ENCODE results near the gene PLEKHG4B. TPM values are rescaled to one million over a fixed set of nuclear protein-coding genes. Genes with fewer than 3 reads are reported as not detected.

PLEKHG4B gene
- polyA plus RNA-seq, 1 donor (not counting 4 experiments of a cell fraction or from before 2014, with no cell fraction given), result not detected

GRCh38 chr5:195401-196160, 103.6 kb downstream of the PLEKHG4B start:
- no peaks in the 10 kb centered on the region for H3K36me3 ChIP-seq (ENCODE audit: control insufficient read depth in 2 of 2, extremely low read depth in 1 of 2, insufficient read depth in 2 of 2, low read length in 2 of 2)
- no peak overlapping the region for H3K9ac ChIP-seq (ENCODE audit: control insufficient read depth, extremely low read depth, insufficient read depth, low read length)
- peaks cover 26% of the 10 kb centered on the region for H3K27me3 ChIP-seq (ENCODE audit: control insufficient read depth, extremely low read depth, insufficient read depth, low read length)
- no peak overlapping the region for H3K27ac ChIP-seq (ENCODE audit: control insufficient read depth, insufficient read depth, low read length)
- FAIRE-seq (no peak), DNase-seq (ENCODE audit: low read depth, low spot score) (no peak)
- no peaks in the 10 kb centered on the region for H3K79me2 ChIP-seq (ENCODE audit: control insufficient read depth, insufficient read depth, low read length)
- no peaks in the 10 kb centered on the region for H3K4me1 ChIP-seq (ENCODE audit: control insufficient read depth, extremely low read depth, insufficient read depth, low read length)
- no peaks in the 10 kb centered on the region for H3K9me1 ChIP-seq (ENCODE audit: control insufficient read depth, extremely low read depth, insufficient read depth, low read length)
- no peaks in the 10 kb centered on the region for H3K9me3 ChIP-seq (ENCODE audit: control insufficient read depth, low read depth, low read length)
- TF ChIP-seq, protein P1, sequence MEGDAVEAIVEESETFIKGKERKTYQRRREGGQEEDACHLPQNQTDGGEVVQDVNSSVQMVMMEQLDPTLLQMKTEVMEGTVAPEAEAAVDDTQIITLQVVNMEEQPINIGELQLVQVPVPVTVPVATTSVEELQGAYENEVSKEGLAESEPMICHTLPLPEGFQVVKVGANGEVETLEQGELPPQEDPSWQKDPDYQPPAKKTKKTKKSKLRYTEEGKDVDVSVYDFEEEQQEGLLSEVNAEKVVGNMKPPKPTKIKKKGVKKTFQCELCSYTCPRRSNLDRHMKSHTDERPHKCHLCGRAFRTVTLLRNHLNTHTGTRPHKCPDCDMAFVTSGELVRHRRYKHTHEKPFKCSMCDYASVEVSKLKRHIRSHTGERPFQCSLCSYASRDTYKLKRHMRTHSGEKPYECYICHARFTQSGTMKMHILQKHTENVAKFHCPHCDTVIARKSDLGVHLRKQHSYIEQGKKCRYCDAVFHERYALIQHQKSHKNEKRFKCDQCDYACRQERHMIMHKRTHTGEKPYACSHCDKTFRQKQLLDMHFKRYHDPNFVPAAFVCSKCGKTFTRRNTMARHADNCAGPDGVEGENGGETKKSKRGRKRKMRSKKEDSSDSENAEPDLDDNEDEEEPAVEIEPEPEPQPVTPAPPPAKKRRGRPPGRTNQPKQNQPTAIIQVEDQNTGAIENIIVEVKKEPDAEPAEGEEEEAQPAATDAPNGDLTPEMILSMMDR (optimal IDR thresholded peaks at IDR 0.05 in 1 of 3, IDR thresholded peaks at IDR 0.05 in 1 of 3, conservative IDR thresholded peaks at IDR 0.05 in 1 of 3; ENCODE audit: extremely low read depth in 1 of 3, insufficient read depth in 2 of 3, low read length in 3 of 3), result no peak
- TF ChIP-seq EZH2 (IDR thresholded peaks at IDR 0.05; ENCODE audit: low read length), result no peak
- no peak overlapping the region for H3K4me3 ChIP-seq (ENCODE audit: control insufficient read depth in 2 of 3, extremely low read depth in 1 of 3, insufficient read depth in 2 of 3, low read depth in 1 of 3, low read length in 3 of 3)
- H3K4me2 ChIP-seq (ENCODE audit: control insufficient read depth, extremely low read depth, insufficient read depth, low read depth, low read length), result no peak overlapping the region
- H4K20me1 ChIP-seq (ENCODE audit: control insufficient read depth, extremely low read depth, insufficient read depth, low read length), result no peaks in the 10 kb centered on the region
- H2AFZ ChIP-seq (ENCODE audit: control insufficient read depth, low read length), result no peak overlapping the region
- dilution Hi-C loops (cut with MboI; ENCODE audit: extremely low pct_ligation_motif_present, low sequenced_read_pairs), result no loop called here

DNA sequence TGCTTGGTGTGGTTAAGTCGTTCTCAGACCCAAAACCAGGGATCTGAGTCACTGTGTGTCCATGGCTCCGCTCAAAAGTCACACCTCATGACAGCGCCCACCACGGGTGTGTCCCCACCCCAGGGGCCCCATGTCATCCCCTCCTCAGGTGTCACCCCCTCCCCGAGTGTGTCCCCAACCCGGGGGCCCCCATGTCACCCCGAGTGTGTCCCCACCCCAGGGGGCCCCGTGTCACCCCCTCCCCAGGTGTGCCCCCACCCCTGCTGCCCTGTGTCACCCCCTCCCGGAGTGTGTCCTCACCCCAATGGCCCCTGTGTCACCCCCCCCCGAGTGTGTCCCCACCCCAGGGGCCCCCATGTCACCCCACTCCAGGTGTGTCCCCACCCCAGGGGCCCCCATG, 104.4 kb downstream of the PLEKHG4B start:
- dilution Hi-C loops (cut with MboI; ENCODE audit: extremely low pct_ligation_motif_present, low sequenced_read_pairs), result no loop called here
- DNase-seq (ENCODE audit: low read depth, low spot score), result no peak
- no peak overlapping the region for H3K4me2 ChIP-seq (ENCODE audit: control insufficient read depth, extremely low read depth, insufficient read depth, low read depth, low read length)

More for the DNA sequence above, 104.4 kb downstream of the PLEKHG4B start:
- Histone ChIP-seq H3K9ac (ENCODE audit: control insufficient read depth, extremely low read depth, insufficient read depth, low read length) (no peak overlapping the region), H3K4me3 (ENCODE audit: control insufficient read depth in 2 of 3, extremely low read depth in 1 of 3, insufficient read depth in 2 of 3, low read depth in 1 of 3, low read length in 3 of 3) (no peak overlapping the region), H3K9me1 (ENCODE audit: control insufficient read depth, extremely low read depth, insufficient read depth, low read length) (no peaks in the 10 kb centered on the region), H3K4me1 (ENCODE audit: control insufficient read depth, extremely low read depth, insufficient read depth, low read length) (no peaks in the 10 kb centered on the region), H3K27ac (ENCODE audit: control insufficient read depth, insufficient read depth, low read length) (no peak overlapping the region), H2AFZ (ENCODE audit: control insufficient read depth, low read length) (no peak overlapping the region), H3K9me3 (ENCODE audit: control insufficient read depth, low read depth, low read length) (no peaks in the 10 kb centered on the region), H3K79me2 (ENCODE audit: control insufficient read depth, insufficient read depth, low read length) (no peaks in the 10 kb centered on the region), H4K20me1 (ENCODE audit: control insufficient read depth, extremely low read depth, insufficient read depth, low read length) (no peaks in the 10 kb centered on the region), H3K36me3 (ENCODE audit: control insufficient read depth in 2 of 2, extremely low read depth in 1 of 2, insufficient read depth in 2 of 2, low read length in 2 of 2) (no peaks in the 10 kb centered on the region), H3K27me3 (ENCODE audit: control insufficient read depth, extremely low read depth, insufficient read depth, low read length) (peaks cover 19% of the 10 kb centered on the region)
- no peak for TF ChIP-seq EZH2 (IDR thresholded peaks at IDR 0.05; ENCODE audit: low read length)
- TF ChIP-seq, protein P1 (optimal IDR thresholded peaks at IDR 0.05 in 1 of 3, IDR thresholded peaks at IDR 0.05 in 1 of 3, conservative IDR thresholded peaks at IDR 0.05 in 1 of 3; ENCODE audit: extremely low read depth in 1 of 3, insufficient read depth in 2 of 3, low read length in 3 of 3), result no peak
- no peak for FAIRE-seq

All from keratinocyte (primary cell).